A549 (cell line): ENCODE data around the gene PRSS36.

Experiments
- E2F6 ChIP-seq: IDR thresholded peaks from 2 replicates; pipeline ENCODE4 v1.6.1; 2012; ENCODE audit warnings: low read depth, borderline replicate concordance
- ELK1 ChIP-seq: fragments of 150-350 bp; IDR thresholded peaks from 2 replicates; pipeline ENCODE4 v1.6.1; 2014; ENCODE audit warnings: low read depth, mild to moderate bottlenecking, low read length
- EP300 ChIP-seq, 2 experiments: fragments of >200 bp; sonication (Bioruptor Twin); formaldehyde crosslinking; IDR thresholded peaks; 2 replicates in 1 of 2; 3 replicates in 1 of 2; pipeline ENCODE4 v1.6.1; 2016 to 2017
- GATA3 ChIP-seq: IDR thresholded peaks from 2 replicates; pipeline ENCODE4 v1.6.1; 2012; ENCODE audit warnings: borderline replicate concordance
- MAZ ChIP-seq: fragments of 150-350 bp; IDR thresholded peaks from 2 replicates; pipeline ENCODE4 v1.6.1; 2014; ENCODE audit warnings: antibody characterized with exemption, low read depth, low read length, borderline replicate concordance
- POLR2A ChIP-seq: IDR thresholded peaks from 2 replicates; pipeline ENCODE4 v1.6.1; 2012; ENCODE audit warnings: mild to moderate bottlenecking, low read length
- SMC3 ChIP-seq: fragments of >200 bp; sonication (Bioruptor Twin); formaldehyde crosslinking; IDR thresholded peaks from 3 replicates; pipeline ENCODE4 v1.6.1; 2018; ENCODE audit warnings: inconsistent platforms
- USF2 ChIP-seq: fragments of 450-650 bp; IDR thresholded peaks from 2 replicates; pipeline ENCODE4 v1.6.1; 2014; ENCODE audit warnings: antibody characterized with exemption
- ZC3H11A ChIP-seq: fragments of 450-650 bp; IDR thresholded peaks from 2 replicates; pipeline ENCODE4 v1.6.1; 2014; ENCODE audit warnings: antibody characterized with exemption, mild to moderate bottlenecking
- TF ChIP-seq, protein P1 (sequence below): fragments of >200 bp; sonication (Bioruptor Twin); formaldehyde crosslinking; IDR thresholded peaks from 3 replicates; pipeline ENCODE4 v1.5.1; 2016
- TF ChIP-seq, protein P2 (sequence below): fragments of 200-600 bp; sonication (generic); IDR thresholded peaks from 2 replicates; pipeline ENCODE4 v1.6.1; 2016; ENCODE audit warnings: antibody characterized with exemption, mild to moderate bottlenecking, moderate library complexity

- TF ChIP-seq POLR2A (no peak), MAZ (no peak), EP300 (IDR thresholded peaks at IDR 0.05) (no peak), USF2 (no peak), E2F6 (no peak), ZC3H11A (no peak), ELK1 (no peak), GATA3 (no peak), SMC3 (no peak)
- TF ChIP-seq, protein P1, sequence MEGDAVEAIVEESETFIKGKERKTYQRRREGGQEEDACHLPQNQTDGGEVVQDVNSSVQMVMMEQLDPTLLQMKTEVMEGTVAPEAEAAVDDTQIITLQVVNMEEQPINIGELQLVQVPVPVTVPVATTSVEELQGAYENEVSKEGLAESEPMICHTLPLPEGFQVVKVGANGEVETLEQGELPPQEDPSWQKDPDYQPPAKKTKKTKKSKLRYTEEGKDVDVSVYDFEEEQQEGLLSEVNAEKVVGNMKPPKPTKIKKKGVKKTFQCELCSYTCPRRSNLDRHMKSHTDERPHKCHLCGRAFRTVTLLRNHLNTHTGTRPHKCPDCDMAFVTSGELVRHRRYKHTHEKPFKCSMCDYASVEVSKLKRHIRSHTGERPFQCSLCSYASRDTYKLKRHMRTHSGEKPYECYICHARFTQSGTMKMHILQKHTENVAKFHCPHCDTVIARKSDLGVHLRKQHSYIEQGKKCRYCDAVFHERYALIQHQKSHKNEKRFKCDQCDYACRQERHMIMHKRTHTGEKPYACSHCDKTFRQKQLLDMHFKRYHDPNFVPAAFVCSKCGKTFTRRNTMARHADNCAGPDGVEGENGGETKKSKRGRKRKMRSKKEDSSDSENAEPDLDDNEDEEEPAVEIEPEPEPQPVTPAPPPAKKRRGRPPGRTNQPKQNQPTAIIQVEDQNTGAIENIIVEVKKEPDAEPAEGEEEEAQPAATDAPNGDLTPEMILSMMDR: no peak
- TF ChIP-seq, protein P2, sequence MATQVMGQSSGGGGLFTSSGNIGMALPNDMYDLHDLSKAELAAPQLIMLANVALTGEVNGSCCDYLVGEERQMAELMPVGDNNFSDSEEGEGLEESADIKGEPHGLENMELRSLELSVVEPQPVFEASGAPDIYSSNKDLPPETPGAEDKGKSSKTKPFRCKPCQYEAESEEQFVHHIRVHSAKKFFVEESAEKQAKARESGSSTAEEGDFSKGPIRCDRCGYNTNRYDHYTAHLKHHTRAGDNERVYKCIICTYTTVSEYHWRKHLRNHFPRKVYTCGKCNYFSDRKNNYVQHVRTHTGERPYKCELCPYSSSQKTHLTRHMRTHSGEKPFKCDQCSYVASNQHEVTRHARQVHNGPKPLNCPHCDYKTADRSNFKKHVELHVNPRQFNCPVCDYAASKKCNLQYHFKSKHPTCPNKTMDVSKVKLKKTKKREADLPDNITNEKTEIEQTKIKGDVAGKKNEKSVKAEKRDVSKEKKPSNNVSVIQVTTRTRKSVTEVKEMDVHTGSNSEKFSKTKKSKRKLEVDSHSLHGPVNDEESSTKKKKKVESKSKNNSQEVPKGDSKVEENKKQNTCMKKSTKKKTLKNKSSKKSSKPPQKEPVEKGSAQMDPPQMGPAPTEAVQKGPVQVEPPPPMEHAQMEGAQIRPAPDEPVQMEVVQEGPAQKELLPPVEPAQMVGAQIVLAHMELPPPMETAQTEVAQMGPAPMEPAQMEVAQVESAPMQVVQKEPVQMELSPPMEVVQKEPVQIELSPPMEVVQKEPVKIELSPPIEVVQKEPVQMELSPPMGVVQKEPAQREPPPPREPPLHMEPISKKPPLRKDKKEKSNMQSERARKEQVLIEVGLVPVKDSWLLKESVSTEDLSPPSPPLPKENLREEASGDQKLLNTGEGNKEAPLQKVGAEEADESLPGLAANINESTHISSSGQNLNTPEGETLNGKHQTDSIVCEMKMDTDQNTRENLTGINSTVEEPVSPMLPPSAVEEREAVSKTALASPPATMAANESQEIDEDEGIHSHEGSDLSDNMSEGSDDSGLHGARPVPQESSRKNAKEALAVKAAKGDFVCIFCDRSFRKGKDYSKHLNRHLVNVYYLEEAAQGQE: no peak
Measured at GRCh38 chr16:31184888-31185287, 35.0 kb upstream of the PRSS36 start.
